Suprapubic skin (tissue), 4 donors: ENCODE results near the gene PMM1. TPM values are rescaled to one million over a fixed set of nuclear protein-coding genes. Genes with fewer than 3 reads are reported as not detected.

Experiments used
- DNase-seq, 2 donors: peaks; one replicate each; pipeline ENCODE4 v3.0.0-alpha.2; 2019; ENCODE audit warnings: low spot score in 2 of 2
- H3K27ac ChIP-seq: fragments of 200-600 bp; sonication (generic); one replicate; pipeline ENCODE4 v1.5.1; 2019
- H3K27me3 ChIP-seq: fragments of 200-600 bp; sonication (generic); one replicate; pipeline ENCODE4 v1.5.1; 2019
- H3K36me3 ChIP-seq: fragments of 200-600 bp; sonication (generic); one replicate; pipeline ENCODE4 v1.5.1; 2019
- H3K4me1 ChIP-seq: fragments of 200-600 bp; sonication (generic); one replicate; pipeline ENCODE4 v1.5.1; 2019
- H3K4me3 ChIP-seq: fragments of 200-600 bp; sonication (generic); one replicate; pipeline ENCODE4 v1.5.1; 2019; ENCODE audit warnings: mild to moderate bottlenecking
- H3K9me3 ChIP-seq: fragments of 200-600 bp; sonication (generic); one replicate; pipeline ENCODE4 v1.5.1; 2019
- EP300 ChIP-seq: sonication (generic); formaldehyde crosslinking; IDR thresholded peaks from one replicate; pipeline ENCODE4 v1.6.1; 2017; ENCODE audit warnings: antibody characterized with exemption
- POLR2A ChIP-seq, 2 donors: fragments of 450-650 bp; IDR thresholded peaks; one replicate each; pipeline ENCODE4 v1.6.1; 2017; ENCODE audit warnings: antibody characterized with exemption in 2 of 2, mild to moderate bottlenecking in 2 of 2, moderate library complexity in 2 of 2
- POLR2AphosphoS5 ChIP-seq, 3 donors: sonication (generic); formaldehyde crosslinking; IDR thresholded peaks; one replicate each; pipeline ENCODE4 v1.6.1; 2017; ENCODE audit warnings: antibody characterized with exemption in 3 of 3
- WGBS: methylation state at CpG from one replicate; pipeline ENCODE4 v1.1.5; 2018; 5-methylcytosine and 5-hydroxymethylcytosine counted together
- total RNA-seq, 4 donors: library from RNA; depleted of rRNA; stranded (reverse); fragments of >200 nt; gene quantifications; one replicate each; pipeline ENCODE4 v1.1.0, GENCODE V29; 2016
- TF ChIP-seq, protein P1 (sequence below), 2 donors: fragments of 200-600 bp in 1 of 2; fragments of 450-650 bp in 1 of 2; sonication (generic) in 1 of 2; IDR thresholded peaks; one replicate each; pipeline ENCODE4 v1.5.1; 2016 to 2019; ENCODE audit warnings: antibody characterized with exemption in 2 of 2, mild to moderate bottlenecking in 1 of 2, moderate library complexity in 1 of 2

Gene PMM1
- total RNA-seq, 4 donors from 2014 or later: 35.7 to 48.5 (median 40.8) TPM

DNA sequence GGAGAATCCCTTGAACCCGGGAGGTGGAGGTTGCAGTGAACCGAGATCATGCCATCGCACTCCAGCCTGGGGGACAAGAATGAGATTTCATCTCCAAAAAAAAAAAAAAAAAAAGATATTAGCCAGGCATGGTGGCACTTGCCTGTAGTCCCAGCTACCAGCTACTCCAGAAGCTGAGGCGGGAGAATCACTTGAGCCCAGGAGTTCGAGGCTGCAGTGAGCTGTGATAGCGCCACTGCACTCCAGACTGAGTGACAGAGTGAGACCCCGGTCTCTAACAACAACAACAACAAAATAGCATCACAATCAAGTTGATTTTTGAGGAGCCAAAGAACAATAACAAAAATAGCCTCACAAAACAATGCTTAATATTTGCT lies 2.3 kb downstream of the PMM1 start:
- TF ChIP-seq, protein P1, sequence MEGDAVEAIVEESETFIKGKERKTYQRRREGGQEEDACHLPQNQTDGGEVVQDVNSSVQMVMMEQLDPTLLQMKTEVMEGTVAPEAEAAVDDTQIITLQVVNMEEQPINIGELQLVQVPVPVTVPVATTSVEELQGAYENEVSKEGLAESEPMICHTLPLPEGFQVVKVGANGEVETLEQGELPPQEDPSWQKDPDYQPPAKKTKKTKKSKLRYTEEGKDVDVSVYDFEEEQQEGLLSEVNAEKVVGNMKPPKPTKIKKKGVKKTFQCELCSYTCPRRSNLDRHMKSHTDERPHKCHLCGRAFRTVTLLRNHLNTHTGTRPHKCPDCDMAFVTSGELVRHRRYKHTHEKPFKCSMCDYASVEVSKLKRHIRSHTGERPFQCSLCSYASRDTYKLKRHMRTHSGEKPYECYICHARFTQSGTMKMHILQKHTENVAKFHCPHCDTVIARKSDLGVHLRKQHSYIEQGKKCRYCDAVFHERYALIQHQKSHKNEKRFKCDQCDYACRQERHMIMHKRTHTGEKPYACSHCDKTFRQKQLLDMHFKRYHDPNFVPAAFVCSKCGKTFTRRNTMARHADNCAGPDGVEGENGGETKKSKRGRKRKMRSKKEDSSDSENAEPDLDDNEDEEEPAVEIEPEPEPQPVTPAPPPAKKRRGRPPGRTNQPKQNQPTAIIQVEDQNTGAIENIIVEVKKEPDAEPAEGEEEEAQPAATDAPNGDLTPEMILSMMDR (IDR thresholded peaks at IDR 0.05): no peak
- TF ChIP-seq POLR2AphosphoS5 (IDR thresholded peaks at IDR 0.05): no peak
- no peak for TF ChIP-seq POLR2A (IDR thresholded peaks at IDR 0.05)
- TF ChIP-seq EP300: no peak
- WGBS: 88% methylated on average over 7 of the region's 7 CpGs
- peaks cover 23% of the 10 kb centered on the region for H3K4me1 ChIP-seq

DNA sequence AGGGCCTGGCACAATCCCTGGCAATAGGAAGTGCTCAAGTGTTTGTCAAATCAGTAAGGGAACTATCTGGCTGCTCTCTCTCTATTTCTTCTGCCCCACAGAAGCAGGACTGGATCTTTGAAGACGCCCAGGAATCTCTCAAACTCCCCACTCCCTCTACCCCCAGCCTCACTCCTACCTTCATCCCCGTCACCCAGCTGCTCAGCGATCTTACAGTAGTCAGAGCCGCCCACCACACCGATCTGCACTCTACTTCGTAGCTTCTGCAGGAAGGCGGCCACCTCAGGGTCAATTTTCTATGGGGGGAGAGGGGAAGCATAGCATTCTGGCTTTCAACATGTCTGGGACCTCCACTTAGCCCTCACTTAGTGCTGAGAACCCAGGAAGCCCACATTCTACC lies 3.7 kb downstream of the PMM1 start:
- DNase-seq: no peak
- no peaks in the 10 kb centered on the region for H3K27me3 ChIP-seq
- no peak overlapping the region for H3K27ac ChIP-seq
- WGBS: 98% methylated on average over 7 of the region's 7 CpGs
- TF ChIP-seq POLR2A (IDR thresholded peaks at IDR 0.05) (no peak), EP300 (no peak), POLR2AphosphoS5 (IDR thresholded peaks at IDR 0.05) (no peak)
- TF ChIP-seq, protein P1 (IDR thresholded peaks at IDR 0.05): no peak
- H3K4me3 ChIP-seq: no peak overlapping the region
- peaks cover 23% of the 10 kb centered on the region for H3K4me1 ChIP-seq
- peaks cover 31% of the 10 kb centered on the region for H3K36me3 ChIP-seq
- no peaks in the 10 kb centered on the region for H3K9me3 ChIP-seq

More for the DNA sequence above, 2.3 kb downstream of the PMM1 start:
- Histone ChIP-seq H3K9me3 (no peaks in the 10 kb centered on the region), H3K27me3 (no peaks in the 10 kb centered on the region), H3K36me3 (peaks cover 26% of the 10 kb centered on the region), H3K27ac (no peak overlapping the region), H3K4me3 (no peak overlapping the region)
- no peak for DNase-seq

DNA sequence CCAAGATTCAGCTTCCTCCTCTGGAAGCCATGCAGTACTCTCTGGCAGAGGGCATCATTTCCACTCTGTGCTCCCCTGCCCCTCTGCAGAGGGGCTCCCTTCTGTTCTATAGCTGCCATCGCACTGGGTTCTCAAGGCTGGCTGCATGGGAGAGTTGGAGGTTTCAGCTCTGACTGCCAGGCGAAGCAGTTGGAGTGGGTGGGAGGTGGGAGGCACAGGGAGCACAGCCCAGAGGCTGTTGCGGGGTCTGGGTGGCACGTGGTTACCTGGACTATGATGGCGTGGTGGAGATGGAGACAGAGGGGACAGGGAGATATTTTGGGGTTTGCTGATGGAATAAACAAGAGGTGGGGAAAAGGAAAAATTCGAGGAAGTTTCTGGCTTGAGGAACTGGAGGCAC lies 4.8 kb downstream of the PMM1 start:
- no peak for DNase-seq
- no peaks in the 10 kb centered on the region for H3K27me3 ChIP-seq
- TF ChIP-seq EP300 (no peak), POLR2A (IDR thresholded peaks at IDR 0.05) (no peak), POLR2AphosphoS5 (IDR thresholded peaks at IDR 0.05) (no peak)
- TF ChIP-seq, protein P1 (IDR thresholded peaks at IDR 0.05): no peak
- H3K4me3 ChIP-seq: no peak overlapping the region
- H3K9me3 ChIP-seq: no peaks in the 10 kb centered on the region
- H3K4me1 ChIP-seq: peaks cover 20% of the 10 kb centered on the region
- peaks cover 38% of the 10 kb centered on the region for H3K36me3 ChIP-seq
- 90% methylated on average over 6 of the region's 6 CpGs for WGBS
- H3K27ac ChIP-seq: no peak overlapping the region

DNA sequence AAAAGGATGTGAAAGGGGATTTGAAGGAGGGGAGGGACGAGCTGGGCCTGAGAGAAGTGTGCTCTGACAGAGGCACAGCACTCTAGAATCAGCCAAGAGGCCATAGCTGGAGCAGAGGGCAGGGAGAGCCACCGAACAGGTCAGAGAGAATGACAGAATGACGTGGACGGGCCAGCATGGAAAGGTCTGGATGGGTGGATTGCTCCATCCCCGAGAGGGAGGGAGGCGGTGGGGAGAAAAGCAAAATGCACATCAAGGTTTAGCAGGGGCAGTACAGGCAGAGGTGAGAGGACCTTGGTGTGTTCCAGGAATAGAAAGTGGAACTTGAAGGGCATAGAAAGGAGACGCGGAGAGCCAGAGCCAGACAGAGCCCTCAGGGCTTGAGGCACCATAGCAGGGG lies 6.9 kb downstream of the PMM1 start:
- Histone ChIP-seq H3K27ac (no peak overlapping the region), H3K4me1 (peaks cover 3% of the 10 kb centered on the region), H3K36me3 (peaks cover 60% of the 10 kb centered on the region), H3K27me3 (no peaks in the 10 kb centered on the region), H3K9me3 (no peaks in the 10 kb centered on the region), H3K4me3 (no peak overlapping the region)
- DNase-seq: no peak
- TF ChIP-seq EP300: no peak
- TF ChIP-seq POLR2A (IDR thresholded peaks at IDR 0.05): no peak
- TF ChIP-seq POLR2AphosphoS5 (IDR thresholded peaks at IDR 0.05): no peak
- TF ChIP-seq, protein P1 (IDR thresholded peaks at IDR 0.05): no peak
- 79% methylated on average over 8 of the region's 8 CpGs for WGBS

DNA sequence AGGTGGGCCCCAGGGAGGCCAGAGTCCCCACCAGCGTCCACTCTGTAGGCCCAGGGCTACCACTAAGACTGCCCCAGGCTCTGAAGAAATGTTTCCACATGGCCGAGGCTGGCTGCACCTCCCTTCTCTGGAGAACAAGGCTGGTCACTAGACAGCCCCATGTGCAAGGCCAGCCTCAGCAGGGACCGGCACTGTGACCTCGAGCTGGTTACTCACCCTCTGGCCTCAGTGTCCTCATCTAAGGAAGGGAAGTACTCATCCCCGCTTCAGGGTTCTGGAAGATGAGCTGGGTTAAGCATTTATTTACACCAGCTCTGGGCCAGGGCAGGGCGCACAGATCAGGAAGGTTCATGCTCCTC lies 9.7 kb downstream of the PMM1 start:
- 79% methylated on average over 2 of the region's 6 CpGs for WGBS
- TF ChIP-seq POLR2A (IDR thresholded peaks at IDR 0.05): no peak
- TF ChIP-seq POLR2AphosphoS5 (IDR thresholded peaks at IDR 0.05): no peak
- TF ChIP-seq EP300: no peak
- TF ChIP-seq, protein P1 (IDR thresholded peaks at IDR 0.05): no peak
- no peak for DNase-seq
- no peak overlapping the region for H3K27ac ChIP-seq
- H3K4me3 ChIP-seq: no peak overlapping the region
- peaks cover 84% of the 10 kb centered on the region for H3K36me3 ChIP-seq
- H3K27me3 ChIP-seq: no peaks in the 10 kb centered on the region
- H3K9me3 ChIP-seq: no peaks in the 10 kb centered on the region
- H3K4me1 ChIP-seq: no peaks in the 10 kb centered on the region
